Upper lobe of right lung (tissue), 1 donor: ENCODE data around the gene DLEC1. TPM values are rescaled to one million over a fixed set of nuclear protein-coding genes. Genes with fewer than 3 reads are reported as not detected.

Source experiments
- ATAC-seq: fragments of 200-7000 bp; cut with Tn5 transposase; one replicate; pipeline ENCODE4 v1.9.1; 2020; ENCODE audit warnings: mild to moderate bottlenecking, moderate library complexity
- DNase-seq: peaks from one replicate; pipeline ENCODE4 v3.0.0-alpha.2; 2020
- H3K27ac ChIP-seq: fragments of 200-600 bp; one replicate; pipeline ENCODE4 v1.8.0; 2022
- H3K27me3 ChIP-seq: fragments of 200-600 bp; one replicate; pipeline ENCODE4 v1.8.0; 2022; ENCODE audit warnings: mild to moderate bottlenecking
- H3K36me3 ChIP-seq: fragments of 200-600 bp; one replicate; pipeline ENCODE4 v1.8.0; 2022
- H3K4me1 ChIP-seq: fragments of 200-600 bp; one replicate; pipeline ENCODE4 v1.8.0; 2022
- H3K4me3 ChIP-seq: fragments of 200-600 bp; one replicate; pipeline ENCODE4 v1.8.0; 2022; ENCODE audit warnings: mild to moderate bottlenecking
- H3K9me3 ChIP-seq: fragments of 200-600 bp; one replicate; pipeline ENCODE4 v1.8.0; 2022
- intact Hi-C: fragments of 100-400 bp; cut with DNase I; formaldehyde crosslinking; loops from one replicate; pipeline ENCODE4 v1.11.0; 2022
- total RNA-seq: library from RNA; stranded (reverse); fragmentation: NEBNext Ultra II Directional; extraction: Animal tissue kit (Norgen Biotek cat#: 25700); gene quantifications from one replicate; pipeline ENCODE4 v1.2.1, GENCODE V29; 2021
- TF ChIP-seq, protein P1 (sequence below): fragments of 200-600 bp; IDR thresholded peaks from one replicate; pipeline ENCODE4 v1.8.0; 2022; ENCODE audit warnings: antibody characterized with exemption
- donor health status: DM: no; HTN: yes; CAD: no; lungs with severe emphysema.

The DLEC1 gene
- total RNA-seq, 1 donor from 2014 or later: 2.7 TPM

DNA sequence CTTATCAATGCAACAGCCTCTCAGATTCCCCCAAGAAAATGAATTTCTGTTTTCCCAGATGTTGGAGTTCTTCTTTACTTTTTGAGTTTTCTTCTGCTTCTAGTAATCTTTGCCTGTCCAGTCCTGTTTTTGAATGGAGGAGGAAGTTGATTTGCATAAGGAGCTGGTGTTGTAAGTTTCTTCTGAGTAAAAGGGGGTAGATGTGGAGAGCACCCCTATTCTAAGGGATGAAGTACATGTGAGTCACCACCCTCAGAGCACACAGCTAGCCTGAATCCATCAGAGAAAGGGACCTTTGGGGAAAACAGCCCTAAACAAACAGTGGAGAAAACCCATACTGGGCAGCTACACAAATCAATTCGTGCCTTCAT, 63.4 kb downstream of the DLEC1 start:
- Histone ChIP-seq H3K36me3 (no peaks in the 10 kb centered on the region), H3K27me3 (no peaks in the 10 kb centered on the region), H3K4me1 (peaks cover 5% of the 10 kb centered on the region), H3K4me3 (no peak overlapping the region), H3K27ac (no peak overlapping the region), H3K9me3 (no peaks in the 10 kb centered on the region)
- intact Hi-C loops: no loop called here
- DNase-seq: no peak
- TF ChIP-seq, protein P1, sequence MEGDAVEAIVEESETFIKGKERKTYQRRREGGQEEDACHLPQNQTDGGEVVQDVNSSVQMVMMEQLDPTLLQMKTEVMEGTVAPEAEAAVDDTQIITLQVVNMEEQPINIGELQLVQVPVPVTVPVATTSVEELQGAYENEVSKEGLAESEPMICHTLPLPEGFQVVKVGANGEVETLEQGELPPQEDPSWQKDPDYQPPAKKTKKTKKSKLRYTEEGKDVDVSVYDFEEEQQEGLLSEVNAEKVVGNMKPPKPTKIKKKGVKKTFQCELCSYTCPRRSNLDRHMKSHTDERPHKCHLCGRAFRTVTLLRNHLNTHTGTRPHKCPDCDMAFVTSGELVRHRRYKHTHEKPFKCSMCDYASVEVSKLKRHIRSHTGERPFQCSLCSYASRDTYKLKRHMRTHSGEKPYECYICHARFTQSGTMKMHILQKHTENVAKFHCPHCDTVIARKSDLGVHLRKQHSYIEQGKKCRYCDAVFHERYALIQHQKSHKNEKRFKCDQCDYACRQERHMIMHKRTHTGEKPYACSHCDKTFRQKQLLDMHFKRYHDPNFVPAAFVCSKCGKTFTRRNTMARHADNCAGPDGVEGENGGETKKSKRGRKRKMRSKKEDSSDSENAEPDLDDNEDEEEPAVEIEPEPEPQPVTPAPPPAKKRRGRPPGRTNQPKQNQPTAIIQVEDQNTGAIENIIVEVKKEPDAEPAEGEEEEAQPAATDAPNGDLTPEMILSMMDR: no peak
- peak; percentile 66 for ATAC-seq

DNA sequence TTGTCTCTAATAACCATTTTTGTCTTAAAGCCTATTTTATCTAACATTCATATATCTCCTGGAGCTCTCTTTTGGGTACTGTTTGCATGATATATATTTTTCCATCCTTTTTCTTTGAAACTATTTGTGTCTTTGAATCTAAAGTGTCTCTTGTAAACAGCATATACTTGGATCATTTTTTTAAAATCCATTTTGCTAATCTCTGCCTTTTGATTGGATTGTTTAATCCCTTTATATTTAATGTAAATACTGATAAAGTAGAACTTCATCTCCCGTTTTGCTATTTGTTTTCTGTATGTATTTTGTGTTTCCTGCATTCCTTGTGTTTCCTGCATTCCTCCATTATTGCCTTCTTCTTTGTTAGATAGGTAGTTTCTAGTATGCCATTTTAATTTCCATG, 66.5 kb downstream of the DLEC1 start:
- no peaks in the 10 kb centered on the region for H3K9me3 ChIP-seq
- no peak overlapping the region for H3K4me3 ChIP-seq
- no peak for DNase-seq
- TF ChIP-seq, protein P1: no peak
- no peak overlapping the region for H3K27ac ChIP-seq
- intact Hi-C loops: no loop called here
- no peaks in the 10 kb centered on the region for H3K27me3 ChIP-seq
- peaks cover 5% of the 10 kb centered on the region for H3K4me1 ChIP-seq
- H3K36me3 ChIP-seq: no peaks in the 10 kb centered on the region
- no peak for ATAC-seq

DNA sequence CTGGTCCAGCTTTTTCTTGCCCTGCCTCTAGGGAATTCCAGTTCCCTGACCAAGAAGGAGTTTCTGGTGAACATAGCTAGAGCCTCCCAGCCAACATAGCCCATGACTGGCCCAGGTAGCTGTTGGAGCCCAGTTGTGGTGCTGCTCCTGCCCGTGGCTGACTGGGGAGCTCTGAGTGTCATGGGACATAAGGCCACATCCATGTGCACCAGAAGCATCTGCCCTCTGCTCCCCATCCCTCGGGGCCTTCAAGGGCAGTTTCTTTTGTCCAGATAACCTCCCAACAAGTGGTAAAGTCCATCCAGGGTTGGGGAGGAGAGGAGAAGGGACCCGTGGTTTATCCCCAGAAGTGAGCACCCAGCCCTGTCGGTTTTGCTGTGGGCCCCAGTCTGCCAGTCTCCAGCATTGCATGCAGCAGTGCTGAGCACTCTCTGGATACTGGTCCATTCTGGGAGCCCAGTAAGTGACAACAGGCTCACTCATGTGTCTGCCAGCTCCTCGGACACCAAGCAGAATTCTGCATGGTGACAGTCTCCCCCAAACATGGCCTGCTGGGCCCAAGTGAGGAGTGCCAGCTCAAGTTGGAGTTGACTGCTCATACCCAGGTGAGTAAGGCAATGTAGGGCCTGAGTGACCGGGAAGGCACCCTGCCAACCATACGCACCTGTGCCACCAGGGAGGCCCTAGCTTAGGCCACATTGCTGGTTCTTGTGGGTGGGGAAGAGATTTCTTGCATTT, 69.1 kb downstream of the DLEC1 start:
- Histone ChIP-seq H3K27me3 (no peaks in the 10 kb centered on the region), H3K36me3 (no peaks in the 10 kb centered on the region), H3K4me3 (no peak overlapping the region), H3K27ac (no peak overlapping the region), H3K9me3 (no peaks in the 10 kb centered on the region), H3K4me1 (no peaks in the 10 kb centered on the region)
- no peak for DNase-seq
- intact Hi-C loops: no loop called here
- TF ChIP-seq, protein P1: no peak
- no peak for ATAC-seq

DNA sequence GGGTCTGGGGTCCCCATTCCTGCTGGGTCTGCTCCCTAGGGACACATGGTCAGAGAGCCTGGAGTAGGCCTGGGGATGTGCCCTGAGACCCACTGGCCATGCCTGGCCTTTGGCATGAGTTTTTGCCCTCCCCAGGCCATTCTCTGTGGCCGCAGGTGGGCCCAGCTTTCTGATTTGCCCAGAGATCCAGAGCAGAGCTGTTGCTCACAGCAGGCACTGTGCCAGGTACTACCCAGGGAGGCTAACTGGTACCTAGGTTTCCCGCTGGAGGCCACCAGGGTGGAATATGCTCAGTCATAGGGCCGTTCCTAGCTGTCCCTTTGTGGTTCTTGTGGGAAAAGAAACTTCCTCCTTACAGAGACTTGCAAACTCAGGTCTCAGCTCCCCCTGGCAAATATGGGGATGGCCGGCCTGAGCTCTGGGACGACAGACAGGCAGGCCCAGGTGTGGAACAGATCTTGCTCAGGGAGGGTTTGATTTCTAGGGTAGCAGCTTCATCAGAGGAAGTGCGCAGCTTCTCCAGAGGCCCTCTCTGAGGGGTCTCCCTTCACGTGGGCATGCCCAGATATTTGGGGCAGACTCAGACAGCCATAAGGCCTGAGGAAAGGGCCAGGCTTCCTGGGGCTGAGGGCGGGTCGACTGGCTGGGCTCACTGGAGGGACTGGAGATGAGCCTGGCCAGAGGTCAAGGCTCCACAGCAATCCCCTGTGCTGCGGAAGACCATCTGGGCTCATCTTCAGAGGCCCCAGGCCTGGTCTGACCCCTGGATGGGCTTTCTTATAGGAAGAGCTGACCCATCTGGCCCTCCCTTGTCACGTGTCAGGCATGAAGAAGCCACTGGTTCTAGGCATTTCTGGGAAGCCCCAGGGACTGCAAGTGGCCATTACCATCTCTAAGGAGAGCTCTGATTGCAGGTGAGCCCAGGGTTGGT, 69.9 kb downstream of the DLEC1 start:
- no peaks in the 10 kb centered on the region for H3K36me3 ChIP-seq
- no peak overlapping the region for H3K27ac ChIP-seq
- DNase-seq (peak; percentile 52), ATAC-seq (peak; percentile 66)
- TF ChIP-seq, protein P1: no peak
- H3K9me3 ChIP-seq: no peaks in the 10 kb centered on the region
- H3K4me1 ChIP-seq: no peaks in the 10 kb centered on the region
- intact Hi-C loops: no loop called here
- no peak overlapping the region for H3K4me3 ChIP-seq
- no peaks in the 10 kb centered on the region for H3K27me3 ChIP-seq

DNA sequence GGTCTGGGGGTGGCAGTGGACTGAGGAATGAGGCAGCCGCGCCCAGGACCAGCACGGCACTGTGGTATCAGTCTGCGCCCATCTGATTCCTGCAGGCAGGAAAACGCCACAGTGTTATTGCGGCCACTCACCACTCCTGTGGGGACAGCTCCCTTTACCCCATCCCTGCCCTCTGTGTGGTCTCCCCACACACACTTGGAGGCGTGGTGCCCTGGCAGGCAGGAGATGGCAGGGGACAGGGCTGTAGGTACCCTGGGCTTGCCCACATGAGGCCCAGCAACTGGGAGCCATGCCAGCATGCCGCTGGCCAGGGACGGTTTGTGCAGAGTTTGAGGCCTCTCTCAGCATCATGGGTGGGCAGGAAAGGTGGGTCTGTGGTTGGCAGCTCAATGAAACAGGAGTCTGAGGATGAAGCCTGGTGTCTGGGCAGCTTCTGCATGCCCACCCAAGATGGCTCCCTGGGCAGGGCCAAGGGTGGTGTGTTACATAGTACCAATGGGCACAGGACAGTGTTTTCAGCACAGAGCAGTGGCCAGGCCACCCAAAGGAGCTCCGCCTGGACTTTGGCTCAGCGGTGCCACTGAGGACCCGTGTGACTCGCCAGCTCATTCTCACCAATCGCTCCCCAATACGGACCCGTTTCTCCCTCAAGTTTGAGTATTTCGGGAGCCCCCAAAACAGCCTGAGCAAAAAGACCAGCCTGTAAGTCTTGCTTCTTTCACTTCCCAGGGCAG, 70.7 kb downstream of the DLEC1 start:
- H3K27me3 ChIP-seq: no peaks in the 10 kb centered on the region
- TF ChIP-seq, protein P1: no peak

More for the DNA sequence above, 70.7 kb downstream of the DLEC1 start:
- no peak overlapping the region for H3K27ac ChIP-seq
- ATAC-seq: no peak
- intact Hi-C loops: no loop called here
- H3K36me3 ChIP-seq: no peaks in the 10 kb centered on the region
- no peaks in the 10 kb centered on the region for H3K4me1 ChIP-seq
- no peaks in the 10 kb centered on the region for H3K9me3 ChIP-seq
- DNase-seq: no peak
- no peak overlapping the region for H3K4me3 ChIP-seq
